ENCODE measurements around the gene CKLF.
"Not testable (repeated sequence)": the region's sequence is repeated elsewhere in the genome, so short reads cannot be mapped to it uniquely, and the experiment has no call there.

CKLF gene

GRCh38 chr16:66543541-66543940 is 8.8 kb upstream of the CKLF start:
- DNase-seq (ENCODE audit: low read depth), result no peak

DNA sequence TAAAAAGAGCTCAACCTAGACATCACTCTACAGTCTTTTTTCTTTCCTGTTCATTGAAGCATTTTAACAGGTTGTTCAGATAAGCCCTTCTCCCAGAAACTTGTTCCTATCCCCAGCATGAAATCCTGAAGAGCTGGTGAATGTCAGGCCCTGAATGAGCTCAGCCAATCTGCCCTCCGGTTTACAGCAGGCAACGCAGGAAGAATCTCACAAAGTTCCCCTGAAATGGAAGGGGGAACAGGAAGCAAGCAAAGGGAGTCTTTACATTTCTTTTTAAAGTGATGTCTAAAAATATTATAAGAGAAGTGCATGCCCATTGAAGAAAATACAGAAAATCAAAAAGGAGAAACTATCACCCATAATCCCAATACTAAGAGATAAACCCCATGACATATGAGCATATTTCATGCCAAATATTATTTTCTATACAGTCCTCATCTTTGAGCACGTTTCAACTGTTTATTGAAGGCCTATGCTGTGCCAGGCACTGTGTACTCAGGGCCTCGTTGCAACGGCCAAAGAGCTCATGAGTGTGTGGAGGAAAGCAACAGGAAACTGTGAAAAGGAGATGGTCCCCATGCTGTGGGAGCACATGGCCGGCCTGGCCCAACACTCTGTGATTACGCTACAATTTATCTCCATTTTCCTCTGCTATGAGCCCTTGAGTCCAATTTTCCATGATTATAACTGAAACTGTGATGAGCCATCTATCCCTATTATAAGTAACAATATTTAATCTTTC is 8.2 kb upstream of the CKLF start:
- DNase-seq (ENCODE audit: low read depth), result no peak

GRCh38 chr16:66547101-66547989 is 5.0 kb upstream of the CKLF start:
- no peak for DNase-seq (ENCODE audit: low read depth)

GRCh38 chr16:66548068-66548467 is 4.3 kb upstream of the CKLF start:
- DNase-seq (ENCODE audit: low read depth), result no peak

- DNase-seq (ENCODE audit: low read depth), result no peak
Observed at GRCh38 chr16:66548868-66549267, 3.5 kb upstream of the CKLF start.

DNA sequence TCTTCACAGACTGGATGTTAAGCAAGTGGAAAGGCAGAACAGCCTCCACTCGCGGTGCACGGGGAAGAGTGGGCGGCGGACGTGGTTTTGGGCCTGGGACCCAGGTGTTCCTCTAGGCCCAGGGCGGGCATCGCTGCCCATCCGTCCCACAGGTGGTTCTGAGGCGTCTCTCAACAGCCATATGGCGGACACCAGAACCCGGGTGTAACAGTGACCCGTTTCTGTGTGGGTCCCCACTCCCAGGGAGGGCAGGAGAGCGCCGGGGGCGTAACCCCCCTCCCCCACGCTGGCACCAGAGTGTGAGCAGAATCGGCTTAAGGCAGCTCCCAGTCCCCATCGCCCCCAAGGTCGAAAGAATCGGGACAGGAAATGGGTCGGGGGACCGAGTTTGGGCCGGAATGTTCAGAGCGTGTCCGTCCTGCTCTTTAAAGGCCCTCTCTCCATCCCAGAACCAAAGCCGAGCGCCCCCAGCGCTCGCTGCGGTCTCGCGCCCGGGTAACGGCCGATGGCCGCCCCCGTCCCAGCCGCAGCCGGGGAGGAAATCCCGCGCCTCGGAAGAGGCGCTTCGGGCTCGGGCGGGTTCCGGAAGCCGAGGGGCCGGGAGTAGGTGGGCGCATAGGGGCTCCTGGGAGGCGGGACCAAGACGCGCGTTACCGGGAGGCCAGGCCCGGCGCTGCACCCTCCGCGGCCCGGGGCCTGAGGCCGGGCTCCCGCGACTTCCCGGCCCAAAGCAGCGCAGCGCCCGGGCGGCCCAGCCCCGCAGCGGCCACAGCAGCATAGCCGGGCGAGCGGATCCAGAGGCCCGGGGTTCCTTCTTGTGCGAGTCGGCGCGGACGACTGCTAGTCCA is 2.9 kb upstream of the CKLF start, which contains the start of gene TK2:
Gene TK2, minus strand, starts transcription at position 839 of the 848 bp plus-strand sequence. Its CDS starts 61 bp downstream, at position 778.
- DNase-seq (ENCODE audit: low read depth), result peak; percentile 71

GRCh38 chr16:66551348-66551759 is 1.0 kb upstream of the CKLF start:
- DNase-seq (ENCODE audit: low read depth), result peak; percentile 23

- no peak for DNase-seq (ENCODE audit: low read depth)
Observed at GRCh38 chr16:66551788-66552285, 539 bp upstream of the CKLF start.

DNA sequence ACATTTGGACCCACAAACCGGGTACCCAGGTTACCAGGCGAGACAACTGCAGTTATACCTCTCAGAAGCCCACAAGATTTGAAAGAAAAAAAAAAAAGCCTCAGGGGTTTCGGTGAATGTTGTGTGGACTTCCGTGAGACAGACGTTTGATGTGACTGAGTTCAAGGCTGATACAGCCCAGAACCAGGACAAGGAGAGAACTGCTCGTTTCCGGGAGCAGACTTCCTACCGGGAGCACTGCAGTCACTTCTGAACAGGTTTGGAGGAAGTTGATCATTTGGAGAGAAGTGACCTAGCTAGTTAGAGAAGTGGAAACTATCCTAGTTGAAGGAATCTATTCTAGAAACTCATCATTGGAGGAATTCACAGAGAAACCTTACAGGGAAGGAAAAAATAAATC is 847 bp downstream of the CKLF start:
- DNase-seq (ENCODE audit: low read depth), result no peak

GRCh38 chr16:66554021-66554420 is 1.6 kb downstream of the CKLF start:
- no peak for DNase-seq (ENCODE audit: low read depth)

- no peak for DNase-seq (ENCODE audit: low read depth)
Observed at GRCh38 chr16:66554495-66554894, 2.1 kb downstream of the CKLF start.

DNA sequence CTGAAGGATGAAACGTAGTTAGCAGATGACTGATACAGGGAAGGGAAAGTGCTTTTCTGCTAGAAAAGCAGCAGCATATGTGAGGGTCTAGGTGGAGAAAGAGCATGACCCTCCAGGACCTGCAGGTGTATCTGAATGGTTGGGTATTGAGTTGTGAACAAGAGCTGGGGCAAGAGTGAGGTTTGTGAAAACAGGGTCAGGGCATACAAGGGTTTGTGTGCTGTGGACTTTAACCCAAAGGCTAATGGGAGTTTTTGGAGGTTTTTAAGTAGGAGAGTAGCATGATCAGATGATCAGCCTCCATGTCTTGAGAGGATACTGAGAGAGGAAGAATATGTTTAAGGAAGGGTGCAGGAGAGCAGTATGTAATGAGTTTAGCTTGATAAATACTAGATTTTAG is 7.7 kb downstream of the CKLF start:
- no peak for DNase-seq (ENCODE audit: low read depth)

DNA sequence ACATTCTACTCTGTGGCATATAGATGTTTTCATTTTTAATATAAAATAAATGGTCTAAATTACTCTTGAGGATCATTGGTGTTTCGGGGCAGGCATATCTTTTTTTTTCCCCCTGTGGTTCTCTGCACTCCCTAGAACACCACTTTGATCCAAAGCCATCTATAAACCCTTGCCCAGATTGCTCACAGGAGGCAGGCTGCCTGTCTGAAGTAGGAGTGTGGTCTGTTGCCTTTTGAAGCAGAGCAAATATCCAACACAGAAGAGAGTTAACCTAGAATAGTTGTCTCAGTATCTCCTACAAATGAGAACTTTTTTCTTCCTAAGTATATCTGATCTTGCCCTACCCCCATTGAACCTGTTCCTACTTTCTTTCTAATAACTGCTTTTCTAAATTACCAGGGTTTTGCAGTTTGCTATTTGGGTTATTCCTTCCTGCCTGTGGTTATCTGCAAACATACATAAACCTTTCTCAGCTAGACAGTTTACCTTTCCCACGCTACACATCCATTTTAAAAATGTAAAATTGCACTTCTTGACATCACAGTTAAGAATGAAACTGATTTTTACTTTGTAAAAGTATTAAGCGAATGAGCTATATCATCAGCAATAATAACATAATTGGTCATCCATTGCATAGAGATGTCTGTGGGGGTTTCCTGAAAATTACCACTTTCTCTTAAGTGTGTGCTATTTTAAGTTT is 9.2 kb downstream of the CKLF start:
- no peak for DNase-seq (ENCODE audit: low read depth)

GRCh38 chr16:66562409-66562808 is 10.0 kb downstream of the CKLF start:
- DNase-seq (ENCODE audit: low read depth), result no peak

GRCh38 chr16:66562986-66563385 is 10.6 kb downstream of the CKLF start:
- DNase-seq (ENCODE audit: low read depth), result no peak

- no peak for DNase-seq (ENCODE audit: low read depth)
Observed at GRCh38 chr16:66563574-66564334, 11.4 kb downstream of the CKLF start.

- DNase-seq (ENCODE audit: low read depth), result no peak
Observed at GRCh38 chr16:66566051-66566901, 13.9 kb downstream of the CKLF start, which contains the start of gene CMTM1. TSS of gene CMTM1 (plus strand) at chr16:66566439. CDS start at chr16:66566514, 75 bp downstream.

- not testable (repeated sequence) for DNase-seq (ENCODE audit: low read depth)
Observed at GRCh38 chr16:66567270-66567669, 14.9 kb downstream of the CKLF start.

GRCh38 chr16:66568355-66568754 is 16.0 kb downstream of the CKLF start:
- DNase-seq (ENCODE audit: low read depth), result peak; percentile 80

All from iris pigment epithelial cell (primary cell).